OCI-LY7 (cell line): ENCODE data around the gene CNPY2. TPM values are rescaled to one million over a fixed set of nuclear protein-coding genes. Genes with fewer than 3 reads are reported as not detected.
"Not testable (repeated sequence)": the region's sequence is repeated elsewhere in the genome, so short reads cannot be mapped to it uniquely, and the experiment has no call there.

Source experiments
- BruUV-seq: library from RNA; stranded (reverse); fragments of 400-500 nt; replicated peaks from 2 replicates; lab custom pipeline; 2021; lab: Mats Ljungman, UMichigan
- CTCF ChIA-PET: fragments of 300-600 bp; sonication (Branson Sonifier 250); formaldehyde crosslinking; loops from one replicate; lab custom pipeline; 2022; ENCODE audit warnings: antibody characterized with exemption; ENCODE audit not compliant: unreplicated experiment; lab: Charles Lee
- POLR2A ChIA-PET: fragments of 300-600 bp; sonication (Branson Sonifier 250); formaldehyde crosslinking; loops from one replicate; lab custom pipeline; 2022; ENCODE audit warnings: antibody characterized with exemption; lab: Charles Lee
- DNase-seq: peaks from one replicate; pipeline ENCODE4 v3.0.0-alpha.2; 2015; ENCODE audit warnings: low spot score
- H2AFZ ChIP-seq: fragments of 200-600 bp; sonication (generic), shearing (Covaris generic); 2 replicates; pipeline ENCODE4 v1.6.1; 2014; ENCODE audit warnings: mild to moderate bottlenecking, antibody characterized with exemption, low read length, moderate library complexity
- H3K27ac ChIP-seq: fragments of 200-600 bp; sonication (generic); 2 replicates; pipeline ENCODE4 v1.5.1; 2014; ENCODE audit warnings: mixed run types, low read depth, mild to moderate bottlenecking, moderate library complexity, low read length, inconsistent platforms; ENCODE audit not compliant: poor library complexity, severe bottlenecking
- H3K36me3 ChIP-seq: fragments of 200-600 bp; sonication (generic); 2 replicates; pipeline ENCODE4 v1.6.1; 2014; ENCODE audit warnings: mild to moderate bottlenecking, antibody characterized with exemption, low read length, moderate library complexity, mixed read lengths; ENCODE audit not compliant: insufficient read depth
- H3K4me1 ChIP-seq: fragments of 200-600 bp; sonication (generic); 2 replicates; pipeline ENCODE4 v1.5.1; 2014; ENCODE audit warnings: mild to moderate bottlenecking, low read length; ENCODE audit not compliant: insufficient read depth, poor library complexity, severe bottlenecking
- H3K4me2 ChIP-seq: fragments of 200-600 bp; sonication (generic); 2 replicates; pipeline ENCODE4 v1.6.1; 2014; ENCODE audit warnings: mild to moderate bottlenecking, low read length
- H3K4me3 ChIP-seq: fragments of 200-600 bp; sonication (generic); 2 replicates; pipeline ENCODE4 v1.5.1; 2014; ENCODE audit warnings: mild to moderate bottlenecking, low read depth, low read length; ENCODE audit not compliant: poor library complexity, severe bottlenecking
- H3K79me2 ChIP-seq: fragments of 200-600 bp; sonication (generic); 2 replicates; pipeline ENCODE4 v1.6.1; 2016; ENCODE audit warnings: low read depth, mild to moderate bottlenecking, low read length, moderate library complexity, mixed read lengths; ENCODE audit not compliant: insufficient read depth
- H3K9me2 ChIP-seq: fragments of 200-600 bp; sonication (generic); 2 replicates; pipeline ENCODE4 v1.6.1; 2016; ENCODE audit warnings: mild to moderate bottlenecking, low read length, mixed read lengths; ENCODE audit not compliant: insufficient read depth
- H3K9me3 ChIP-seq: fragments of 200-600 bp; sonication (generic); 2 replicates; pipeline ENCODE4 v1.6.1; 2014; ENCODE audit warnings: mild to moderate bottlenecking, mixed run types, low read length, mixed read lengths
- H4K20me1 ChIP-seq: fragments of 200-600 bp; sonication (generic); 2 replicates; pipeline ENCODE4 v1.6.1; 2014; ENCODE audit warnings: mild to moderate bottlenecking, antibody characterized with exemption, low read length, moderate library complexity, mixed read lengths; ENCODE audit not compliant: insufficient read depth
- EZH2phosphoT487 ChIP-seq: fragments of 200-600 bp; sonication (generic); IDR thresholded peaks from 2 replicates; pipeline ENCODE4 v1.6.1; 2018; ENCODE audit warnings: low read depth, borderline replicate concordance, mild to moderate bottlenecking, mixed run types, antibody characterized with exemption, low read length, moderate library complexity, mixed read lengths
- intact Hi-C: fragments of 100-400 bp; cut with micrococcal nuclease; formaldehyde crosslinking; loops from one replicate; pipeline ENCODE4 v1.10.0; 2022; ENCODE audit not compliant: unreplicated experiment
- total RNA-seq, 2 experiments: library from RNA; depleted of rRNA in 1 of 2; stranded (reverse); fragments of >200 nt in 1 of 2; shearing (Covaris generic) in 1 of 2; gene quantifications; 2 replicates each; pipeline ENCODE4 v1.2.3, GENCODE V29; 2014 to 2022
- TF ChIP-seq, protein P1 (sequence below): fragments of 200-600 bp; sonication (generic); conservative IDR thresholded peaks from 2 replicates; pipeline ENCODE4 v1.5.1; 2014; ENCODE audit warnings: mild to moderate bottlenecking, antibody characterized with exemption, low read length, moderate library complexity, mixed read lengths

Gene CNPY2
- total RNA-seq, 2 experiments from 2014 or later = 75.5 to 85.5 TPM

DNA sequence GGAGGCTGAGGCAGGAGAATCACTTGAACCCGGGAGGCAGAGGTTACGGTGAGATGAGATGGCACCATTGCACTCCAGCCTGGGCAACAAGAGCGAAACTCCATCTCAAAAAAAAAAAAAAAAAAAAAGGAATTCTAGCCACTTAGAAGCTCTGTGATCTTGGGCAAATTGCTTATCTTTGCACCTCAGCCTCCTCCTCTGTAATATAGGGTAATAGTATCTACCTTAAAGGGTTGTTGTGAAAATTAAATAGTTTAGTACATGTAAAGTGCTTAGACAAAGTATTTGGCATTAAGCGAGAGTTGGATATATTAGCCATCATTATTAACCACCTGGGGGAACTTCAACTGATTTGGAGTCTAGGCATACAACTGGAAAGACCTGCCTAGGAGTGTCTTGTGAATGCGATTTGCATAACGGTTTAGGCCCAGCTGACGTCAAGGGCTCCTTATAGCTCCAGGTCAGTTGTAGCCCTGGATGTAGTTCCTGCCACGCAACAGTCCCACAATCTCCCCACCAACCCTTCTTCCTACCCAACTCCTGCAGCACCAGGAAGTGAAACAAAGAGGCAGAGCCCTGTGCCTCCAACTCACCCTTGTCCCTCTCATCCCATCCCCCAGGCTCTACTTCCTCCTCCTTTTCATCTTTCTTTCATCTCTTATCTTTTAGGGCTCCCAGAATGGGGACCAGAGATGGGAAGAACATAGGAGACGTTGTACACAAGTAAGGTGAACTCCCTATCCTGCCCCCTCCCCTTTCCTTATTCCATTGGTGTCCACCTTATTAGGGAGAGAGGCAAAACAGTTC, 20.8 kb upstream of the CNPY2 start:
- no peaks in the 10 kb centered on the region for H3K9me2 ChIP-seq
- H3K4me1 ChIP-seq = peaks cover 72% of the 10 kb centered on the region
- CTCF ChIA-PET = interaction anchor here (0.8 kb wide), 1 partner anchor 24 kb away, joined by 5 read pairs; the partner anchor contains the start of gene STAT2
- TF ChIP-seq EZH2phosphoT487 = no peak
- TF ChIP-seq, protein P1, sequence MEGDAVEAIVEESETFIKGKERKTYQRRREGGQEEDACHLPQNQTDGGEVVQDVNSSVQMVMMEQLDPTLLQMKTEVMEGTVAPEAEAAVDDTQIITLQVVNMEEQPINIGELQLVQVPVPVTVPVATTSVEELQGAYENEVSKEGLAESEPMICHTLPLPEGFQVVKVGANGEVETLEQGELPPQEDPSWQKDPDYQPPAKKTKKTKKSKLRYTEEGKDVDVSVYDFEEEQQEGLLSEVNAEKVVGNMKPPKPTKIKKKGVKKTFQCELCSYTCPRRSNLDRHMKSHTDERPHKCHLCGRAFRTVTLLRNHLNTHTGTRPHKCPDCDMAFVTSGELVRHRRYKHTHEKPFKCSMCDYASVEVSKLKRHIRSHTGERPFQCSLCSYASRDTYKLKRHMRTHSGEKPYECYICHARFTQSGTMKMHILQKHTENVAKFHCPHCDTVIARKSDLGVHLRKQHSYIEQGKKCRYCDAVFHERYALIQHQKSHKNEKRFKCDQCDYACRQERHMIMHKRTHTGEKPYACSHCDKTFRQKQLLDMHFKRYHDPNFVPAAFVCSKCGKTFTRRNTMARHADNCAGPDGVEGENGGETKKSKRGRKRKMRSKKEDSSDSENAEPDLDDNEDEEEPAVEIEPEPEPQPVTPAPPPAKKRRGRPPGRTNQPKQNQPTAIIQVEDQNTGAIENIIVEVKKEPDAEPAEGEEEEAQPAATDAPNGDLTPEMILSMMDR = no peak
- no peaks in the 10 kb centered on the region for H3K9me3 ChIP-seq
- H3K4me3 ChIP-seq = peak overlapping the region; percentile 40
- peak; percentile 80 for DNase-seq
- peak overlapping the region; percentile 61 for H3K4me2 ChIP-seq
- H3K27ac ChIP-seq = peak overlapping the region; percentile 85
- peak overlapping the region; percentile 8; the same call in 1 of the 2 replicates for H2AFZ ChIP-seq
- H3K79me2 ChIP-seq = peaks cover 21% of the 10 kb centered on the region; the same call in 1 of the 2 replicates
- H3K36me3 ChIP-seq = peaks cover 12% of the 10 kb centered on the region
- intact Hi-C loops = no loop called here
- POLR2A ChIA-PET = interaction anchor here (0.7 to 9.4 kb wide), 15 partner anchors 17 to 489 kb away, joined by 3 to 70 read pairs (median 5); partner anchors contain the start of genes CNPY2, RNF41, STAT2 and TIMELESS
- BruUV-seq = no TSS peak
- H4K20me1 ChIP-seq = no peaks in the 10 kb centered on the region

DNA sequence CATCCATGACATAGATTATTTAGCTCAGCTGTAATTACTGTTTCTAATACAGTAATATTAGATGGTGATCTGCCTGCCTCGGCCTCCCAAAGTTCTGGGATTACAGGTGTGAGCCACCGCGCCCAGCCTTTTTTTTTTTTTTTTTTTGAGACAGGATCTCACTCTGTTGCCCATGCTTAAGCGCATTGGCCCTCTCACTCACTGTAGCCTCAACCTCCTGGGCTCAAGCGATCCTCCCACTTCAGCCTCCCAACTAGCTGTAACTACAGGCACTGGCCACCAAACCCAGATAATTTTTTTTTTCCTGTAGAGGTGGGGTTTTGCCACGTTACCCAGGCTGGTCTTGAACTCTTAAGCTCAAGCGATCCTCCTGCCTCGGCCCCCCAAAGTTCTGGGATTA, 19.7 kb upstream of the CNPY2 start:
- H2AFZ ChIP-seq, H3K4me3 ChIP-seq, H4K20me1 ChIP-seq, H3K36me3 ChIP-seq, H3K4me2 ChIP-seq, H3K9me3 ChIP-seq, BruUV-seq, intact Hi-C loops, H3K9me2 ChIP-seq, DNase-seq: not testable (repeated sequence)
- peaks cover 21% of the 10 kb centered on the region; the same call in 1 of the 2 replicates for H3K79me2 ChIP-seq
- peaks cover 69% of the 10 kb centered on the region for H3K4me1 ChIP-seq
- peak overlapping the region; percentile 85 for H3K27ac ChIP-seq
- CTCF ChIA-PET = interaction anchor here (1.4 kb wide), 1 partner anchor 25 kb away, joined by 3 read pairs; the partner anchor contains the start of gene STAT2
- POLR2A ChIA-PET = interaction anchor here (0.7 to 9.4 kb wide), 12 partner anchors 18 to 171 kb away, joined by 3 to 70 read pairs (median 5); partner anchors contain the start of genes STAT2 and TIMELESS

DNA sequence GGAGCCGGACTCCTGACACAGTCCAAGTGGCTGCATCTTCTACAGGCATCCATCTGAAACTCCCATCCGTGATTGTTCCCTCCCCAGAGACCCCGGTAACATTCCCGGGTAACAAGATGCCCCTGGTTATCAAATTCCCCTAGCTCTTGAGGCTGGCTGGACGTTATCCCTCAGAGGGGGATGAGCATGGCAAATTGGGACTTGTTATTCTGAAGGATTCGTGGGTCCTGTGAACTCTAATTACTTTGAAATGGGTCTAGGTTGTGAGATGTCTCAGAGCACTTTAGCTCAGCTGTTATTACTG, 18.7 kb upstream of the CNPY2 start:
- intact Hi-C loops = loop anchor here (1.0 to 5.0 kb wide), 3 partner anchors 41 to 130 kb away; partner anchors contain the start of gene TIMELESS
- no peak for TF ChIP-seq EZH2phosphoT487
- TF ChIP-seq, protein P1 = no peak; the same call in 1 of the 2 replicates
- Histone ChIP-seq H3K4me3 (peak overlapping the region; percentile 95), H3K4me2 (peak overlapping the region; percentile 98), H3K79me2 (peaks cover 21% of the 10 kb centered on the region; the same call in 1 of the 2 replicates), H3K36me3 (no peaks in the 10 kb centered on the region), H4K20me1 (no peaks in the 10 kb centered on the region), H3K27ac (peak overlapping the region; percentile 94), H2AFZ (peak overlapping the region; percentile 32; the same call in 1 of the 2 replicates), H3K4me1 (peaks cover 61% of the 10 kb centered on the region), H3K9me2 (no peaks in the 10 kb centered on the region), H3K9me3 (no peaks in the 10 kb centered on the region)
- TSS peak; percentile 99 for BruUV-seq
- ChIA-PET CTCF (interaction anchor here (1.4 kb wide), 1 partner anchor 26 kb away, joined by 3 read pairs; the partner anchor contains the start of gene STAT2), POLR2A (interaction anchor here (1.1 to 9.4 kb wide), 7 partner anchors 18 to 126 kb away, joined by 3 to 70 read pairs (median 6); partner anchors contain the start of genes CNPY2 and STAT2)
- DNase-seq = no peak
